A549 (cell line): ENCODE measurements around the gene SP100. TPM values are rescaled to one million over a fixed set of nuclear protein-coding genes. Genes with fewer than 3 reads are reported as not detected.

ENCODE experiments used
- ATAC-seq, 2 experiments: fragments of 200-7000 bp in 1 of 2; fragments of >200 bp in 1 of 2; cut with Nextera tagmentation in 1 of 2; cut with Tn5 transposase in 1 of 2; 3 replicates each; pipeline versions ENCODE4 v1.8.0 to v1.9.1; 2018 to 2020; ENCODE audit warnings: mild to moderate bottlenecking in 1 of 2, moderate library complexity in 1 of 2
- CTCF ChIA-PET: fragments of 300-600 bp; sonication (Branson Sonifier 250); formaldehyde crosslinking; extraction: SDS; loops from one replicate; lab custom pipeline; 2021; ENCODE audit warnings: antibody characterized with exemption, inconsistent platforms; lab: Yijun Ruan, JAX
- POLR2A ChIA-PET: fragments of 350-600 bp; formaldehyde crosslinking; extraction: SDS; loops from one replicate; lab custom pipeline; 2021; ENCODE audit warnings: antibody characterized with exemption, inconsistent platforms; lab: Yijun Ruan, JAX
- DNase-seq, 2 experiments: peaks; one replicate each; pipeline versions ENCODE4 v3.0.0 to v3.0.0-alpha.2; 2011 to 2016; ENCODE audit warnings: low read depth in 1 of 2, low spot score in 1 of 2
- FAIRE-seq: peaks from 2 replicates; lab custom pipeline; 2011; peaks lifted over from hg19 to GRCh38; lab: Jason Lieb, UNC
- H3K27ac ChIP-seq, 2 experiments: fragments of >200 bp; sonication (Bioruptor Twin); formaldehyde crosslinking; 3 replicates each; pipeline ENCODE4 v1.5.1; 2016 to 2017
- H3K4me1 ChIP-seq: fragments of >200 bp; sonication (Bioruptor Twin); formaldehyde crosslinking; 3 replicates; pipeline ENCODE4 v1.6.1; 2016
- H3K4me2 ChIP-seq: fragments of >200 bp; sonication (Bioruptor Twin); formaldehyde crosslinking; 3 replicates; pipeline ENCODE4 v1.6.1; 2016
- H3K4me3 ChIP-seq: fragments of >200 bp; sonication (Bioruptor Twin); formaldehyde crosslinking; 3 replicates; pipeline ENCODE4 v1.5.1; 2016
- H3K9me3 ChIP-seq: fragments of >200 bp; sonication (Bioruptor Twin); formaldehyde crosslinking; 3 replicates; pipeline ENCODE4 v1.6.1; 2016
- BHLHE40 ChIP-seq: IDR thresholded peaks from 2 replicates; pipeline ENCODE4 v1.6.1; 2012; ENCODE audit warnings: low read depth, low read length, inconsistent platforms
- CBX2 ChIP-seq: fragments of 200-600 bp; sonication (generic); IDR thresholded peaks from 2 replicates; pipeline ENCODE4 v1.6.1; 2016; ENCODE audit warnings: low read depth, mild to moderate bottlenecking, borderline replicate concordance
- CBX8 ChIP-seq: fragments of 200-600 bp; sonication (generic); IDR thresholded peaks from 2 replicates; pipeline ENCODE4 v1.6.1; 2016
- CEBPB ChIP-seq, 2 experiments: fragments of >200 bp in 1 of 2; sonication (Bioruptor Twin) in 1 of 2; formaldehyde crosslinking in 1 of 2; IDR thresholded peaks; 2 replicates each; pipeline ENCODE4 v1.6.1; 2012 to 2016
- CHD2 ChIP-seq: fragments of 150-350 bp; IDR thresholded peaks from 2 replicates; pipeline ENCODE4 v1.6.1; 2014; ENCODE audit warnings: low read length; ENCODE audit not compliant: partially characterized antibody
- CHD4 ChIP-seq: fragments of 200-600 bp; sonication (generic); IDR thresholded peaks from 2 replicates; pipeline ENCODE4 v1.6.1; 2016; ENCODE audit warnings: antibody characterized with exemption, mild to moderate bottlenecking, borderline replicate concordance
- EHMT2 ChIP-seq: fragments of 200-600 bp; sonication (generic); IDR thresholded peaks from 2 replicates; pipeline ENCODE4 v1.6.1; 2016; ENCODE audit warnings: antibody characterized with exemption, low read depth, mild to moderate bottlenecking, moderate library complexity
- ESRRA ChIP-seq: fragments of 150-350 bp; IDR thresholded peaks from 2 replicates; pipeline ENCODE4 v1.6.1; 2014; ENCODE audit warnings: mild to moderate bottlenecking, low read length, borderline replicate concordance
- FOSL2 ChIP-seq, 2 experiments: fragments of 450-650 bp in 1 of 2; fragments of >200 bp in 1 of 2; sonication (Bioruptor Twin) in 1 of 2; formaldehyde crosslinking; IDR thresholded peaks; 2 replicates each; pipeline versions ENCODE4 v1.5.0 to v1.6.1; 2016 to 2020; ENCODE audit warnings: mild to moderate bottlenecking in 1 of 2, moderate library complexity in 1 of 2
- GATA3 ChIP-seq: IDR thresholded peaks from 2 replicates; pipeline ENCODE4 v1.6.1; 2012; ENCODE audit warnings: borderline replicate concordance
- KDM5A ChIP-seq: fragments of 200-600 bp; sonication (generic); IDR thresholded peaks from 2 replicates; pipeline ENCODE4 v1.6.1; 2016; ENCODE audit warnings: antibody characterized with exemption, mild to moderate bottlenecking
- MAZ ChIP-seq: fragments of 150-350 bp; IDR thresholded peaks from 2 replicates; pipeline ENCODE4 v1.6.1; 2014; ENCODE audit warnings: antibody characterized with exemption, low read depth, low read length, borderline replicate concordance
- NR3C1 ChIP-seq: fragments of >200 bp; sonication (Bioruptor Twin); formaldehyde crosslinking; IDR thresholded peaks from 3 replicates; pipeline ENCODE4 v1.6.1; 2017
- POLR2AphosphoS2 ChIP-seq: conservative IDR thresholded peaks from 2 replicates; pipeline ENCODE4 v1.6.1; 2012; ENCODE audit warnings: low read length, improper control_type of control experiment, inconsistent platforms
- RNF2 ChIP-seq: fragments of 200-600 bp; sonication (generic); IDR thresholded peaks from 2 replicates; pipeline ENCODE4 v1.6.1; 2016; ENCODE audit warnings: low read depth, mild to moderate bottlenecking, antibody characterized with exemption, moderate library complexity, borderline replicate concordance
- SMC3 ChIP-seq: fragments of >200 bp; sonication (Bioruptor Twin); formaldehyde crosslinking; IDR thresholded peaks from 3 replicates; pipeline ENCODE4 v1.6.1; 2018; ENCODE audit warnings: inconsistent platforms
- TFCP2L1 ChIP-seq: fragments of 250-450 bp; sonication (Bioruptor Pico); IDR thresholded peaks from 2 replicates; pipeline ENCODE4 v1.5.0; 2021; ENCODE audit warnings: mild to moderate bottlenecking
- TP53 ChIP-seq: fragments of 250-450 bp; sonication (Bioruptor Pico); IDR thresholded peaks from 2 replicates; pipeline ENCODE4 v1.5.0; 2021; ENCODE audit warnings: mild to moderate bottlenecking, moderate library complexity
- ZC3H11A ChIP-seq: fragments of 450-650 bp; IDR thresholded peaks from 2 replicates; pipeline ENCODE4 v1.6.1; 2014; ENCODE audit warnings: antibody characterized with exemption, mild to moderate bottlenecking
- ZFP36 ChIP-seq: fragments of 450-650 bp; IDR thresholded peaks from 2 replicates; pipeline ENCODE4 v1.6.1; 2014; ENCODE audit warnings: borderline replicate concordance; ENCODE audit not compliant: partially characterized antibody
- ZNF302 ChIP-seq: fragments of 250-450 bp; sonication (Bioruptor Pico); IDR thresholded peaks from 2 replicates; pipeline ENCODE4 v1.9.0; 2021; ENCODE audit warnings: inconsistent platforms, mild to moderate bottlenecking, moderate library complexity
- ZSCAN20 ChIP-seq: fragments of 250-450 bp; sonication (Bioruptor Pico); IDR thresholded peaks from 2 replicates; pipeline ENCODE4 v1.8.0; 2022; ENCODE audit warnings: mild to moderate bottlenecking, moderate library complexity
- WGBS: methylation state at CpG from one replicate; pipeline ENCODE4 v1.1.6; 2017; ENCODE audit errors: missing lambda C conversion rate; 5-methylcytosine and 5-hydroxymethylcytosine counted together
- polyA plus RNA-seq, 4 experiments: library from polyadenylated mRNA; depleted of rRNA in 3 of 4; stranded (reverse); fragments of >200 nt; fragmentation: RNase III in 1 of 4; extraction: RNeasy Plus Mini Kit Qiagen cat#74134 plus additional on column Dnase treatment in 1 of 4; gene quantifications; 2 replicates in 3 of 4; 3 replicates in 1 of 4; pipeline ENCODE4 v1.2.3, GENCODE V29; 2011 to 2017
- TF ChIP-seq, protein P1 (sequence below): fragments of 450-650 bp; IDR thresholded peaks from 2 replicates; pipeline ENCODE4 v1.6.1; 2014; ENCODE audit warnings: antibody characterized with exemption
- TF ChIP-seq, protein P2 (sequence below): fragments of >200 bp; sonication (Bioruptor Twin); formaldehyde crosslinking; IDR thresholded peaks from 3 replicates; pipeline ENCODE4 v1.5.1; 2016
- TF ChIP-seq, protein P3 (sequence below): fragments of 200-600 bp; sonication (generic); IDR thresholded peaks from 2 replicates; pipeline ENCODE4 v1.6.1; 2016; ENCODE audit warnings: antibody characterized with exemption, mild to moderate bottlenecking, moderate library complexity
- TF ChIP-seq, protein P4 (sequence below): fragments of 150-350 bp; IDR thresholded peaks from 2 replicates; pipeline ENCODE4 v1.6.1; 2014; ENCODE audit warnings: low read depth, mild to moderate bottlenecking, low read length
- TF ChIP-seq, protein P5 (sequence below): fragments of 250-450 bp; sonication (Bioruptor Pico); IDR thresholded peaks from 2 replicates; pipeline ENCODE4 v1.5.0; 2020; ENCODE audit warnings: low read depth, mild to moderate bottlenecking, moderate library complexity

Gene SP100
- polyA plus RNA-seq, 2 of the 4 experiments (the other 2 are of a cell fraction) = 23.7 to 39.8 TPM

DNA sequence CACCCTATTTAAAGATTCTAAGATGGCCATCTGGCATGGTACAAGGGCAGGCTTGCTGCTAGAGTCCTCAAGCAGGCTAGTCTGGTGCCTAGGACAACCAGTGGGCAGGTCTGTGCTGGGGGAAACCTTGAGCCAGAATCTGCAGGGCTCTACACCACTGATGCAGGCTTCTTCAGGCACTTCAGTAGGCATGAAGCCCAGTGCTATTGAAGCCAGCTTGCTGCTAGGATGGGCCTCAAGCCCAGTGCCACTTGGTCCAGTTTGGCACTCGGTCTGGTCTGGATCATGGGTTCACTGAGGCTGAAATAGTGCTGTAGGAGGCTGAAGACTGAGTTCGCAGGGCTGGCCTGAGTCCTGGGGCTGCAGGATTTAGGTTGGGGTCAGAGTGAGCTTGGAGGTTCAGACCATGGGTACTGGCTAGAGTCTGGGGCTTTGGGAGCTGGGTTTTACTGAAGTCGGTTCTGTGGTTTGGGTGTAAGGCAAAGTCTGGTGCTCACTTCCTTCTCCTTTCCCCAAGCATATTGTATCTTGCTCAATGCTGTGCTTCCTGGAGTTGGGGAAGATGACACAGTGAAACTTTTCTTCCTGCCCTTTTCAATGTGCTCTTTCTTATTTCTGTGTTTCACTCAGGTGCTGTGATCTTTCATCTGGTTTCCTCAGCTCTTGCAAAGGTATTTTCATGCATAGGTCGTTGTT, 41.2 kb downstream of the SP100 start:
- POLR2A ChIA-PET = no interaction called here
- Histone ChIP-seq H3K4me2 (no peak overlapping the region), H3K4me1 (no peaks in the 10 kb centered on the region), H3K9me3 (no peaks in the 10 kb centered on the region), H3K27ac (no peak overlapping the region), H3K4me3 (no peak overlapping the region)
- DNase-seq = no peak
- WGBS = 64% methylated on average over 4 of the region's 4 CpGs
- no peak for ATAC-seq
- TF ChIP-seq NR3C1 = no peak
- TF ChIP-seq ZFP36 = no peak
- TF ChIP-seq ZNF302 (CRISPR knock-in tag) = no peak
- TF ChIP-seq POLR2AphosphoS2 = no peak
- TF ChIP-seq EHMT2 = no peak
- TF ChIP-seq, protein P1, sequence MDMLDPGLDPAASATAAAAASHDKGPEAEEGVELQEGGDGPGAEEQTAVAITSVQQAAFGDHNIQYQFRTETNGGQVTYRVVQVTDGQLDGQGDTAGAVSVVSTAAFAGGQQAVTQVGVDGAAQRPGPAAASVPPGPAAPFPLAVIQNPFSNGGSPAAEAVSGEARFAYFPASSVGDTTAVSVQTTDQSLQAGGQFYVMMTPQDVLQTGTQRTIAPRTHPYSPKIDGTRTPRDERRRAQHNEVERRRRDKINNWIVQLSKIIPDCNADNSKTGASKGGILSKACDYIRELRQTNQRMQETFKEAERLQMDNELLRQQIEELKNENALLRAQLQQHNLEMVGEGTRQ = no peak
- no peak for TF ChIP-seq CEBPB (IDR thresholded peaks at IDR 0.05)
- CTCF ChIA-PET = no interaction called here
- no peak for FAIRE-seq

DNA sequence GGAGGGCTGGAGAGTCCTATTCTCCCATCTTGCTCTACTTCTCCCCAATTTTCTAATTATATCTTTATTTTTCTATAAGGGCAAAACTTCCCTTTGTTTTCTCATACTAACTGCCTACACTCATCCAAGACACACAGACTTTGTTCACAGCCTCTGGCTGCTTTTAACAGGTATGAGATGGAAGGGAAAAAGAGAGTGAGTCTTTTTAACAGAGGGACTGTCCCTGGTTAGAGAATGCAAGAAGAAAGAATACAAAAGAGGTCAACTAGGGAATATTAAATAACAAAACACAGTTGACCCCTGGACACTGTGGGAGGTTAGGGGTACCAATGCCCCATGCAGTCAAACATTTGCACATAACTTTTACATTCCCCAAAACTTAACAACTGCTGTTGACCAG, 41.8 kb downstream of the SP100 start:
- CTCF ChIA-PET = no interaction called here
- ATAC-seq = no peak
- DNase-seq = no peak

DNA sequence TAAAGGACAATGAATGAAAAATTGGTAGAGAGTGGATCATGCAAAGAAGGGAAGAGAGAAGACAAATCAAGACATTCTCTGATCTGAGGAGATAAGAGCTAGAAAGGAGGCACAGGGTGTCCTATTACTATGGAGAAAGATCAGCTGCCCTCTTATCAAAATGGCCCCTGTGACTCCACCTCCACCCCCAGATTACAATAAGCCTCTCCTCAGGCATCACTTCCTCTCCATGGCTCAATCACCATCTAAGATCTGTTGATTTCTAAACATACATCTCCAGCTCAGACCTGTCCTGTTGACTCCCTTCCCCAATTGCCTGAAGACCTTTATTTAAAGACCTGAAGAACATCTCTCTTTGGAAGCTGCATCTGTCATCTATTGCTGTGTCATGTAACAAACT, 43.2 kb downstream of the SP100 start:
- Histone ChIP-seq H3K27ac (no peak overlapping the region), H3K4me3 (no peak overlapping the region), H3K4me2 (no peak overlapping the region), H3K9me3 (no peaks in the 10 kb centered on the region), H3K4me1 (no peaks in the 10 kb centered on the region)
- DNase-seq (no peak), FAIRE-seq (no peak), ATAC-seq (no peak)
- ChIA-PET CTCF (no interaction called here), POLR2A (no interaction called here)
- TF ChIP-seq, protein P2, sequence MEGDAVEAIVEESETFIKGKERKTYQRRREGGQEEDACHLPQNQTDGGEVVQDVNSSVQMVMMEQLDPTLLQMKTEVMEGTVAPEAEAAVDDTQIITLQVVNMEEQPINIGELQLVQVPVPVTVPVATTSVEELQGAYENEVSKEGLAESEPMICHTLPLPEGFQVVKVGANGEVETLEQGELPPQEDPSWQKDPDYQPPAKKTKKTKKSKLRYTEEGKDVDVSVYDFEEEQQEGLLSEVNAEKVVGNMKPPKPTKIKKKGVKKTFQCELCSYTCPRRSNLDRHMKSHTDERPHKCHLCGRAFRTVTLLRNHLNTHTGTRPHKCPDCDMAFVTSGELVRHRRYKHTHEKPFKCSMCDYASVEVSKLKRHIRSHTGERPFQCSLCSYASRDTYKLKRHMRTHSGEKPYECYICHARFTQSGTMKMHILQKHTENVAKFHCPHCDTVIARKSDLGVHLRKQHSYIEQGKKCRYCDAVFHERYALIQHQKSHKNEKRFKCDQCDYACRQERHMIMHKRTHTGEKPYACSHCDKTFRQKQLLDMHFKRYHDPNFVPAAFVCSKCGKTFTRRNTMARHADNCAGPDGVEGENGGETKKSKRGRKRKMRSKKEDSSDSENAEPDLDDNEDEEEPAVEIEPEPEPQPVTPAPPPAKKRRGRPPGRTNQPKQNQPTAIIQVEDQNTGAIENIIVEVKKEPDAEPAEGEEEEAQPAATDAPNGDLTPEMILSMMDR = no peak
- TF ChIP-seq TFCP2L1 (CRISPR knock-in tag) (no peak), TP53 (CRISPR knock-in tag) (no peak), CHD4 (no peak), SMC3 (no peak), EHMT2 (no peak), BHLHE40 (no peak), CBX8 (no peak), RNF2 (no peak), ZC3H11A (no peak), CHD2 (no peak)
- TF ChIP-seq, protein P3, sequence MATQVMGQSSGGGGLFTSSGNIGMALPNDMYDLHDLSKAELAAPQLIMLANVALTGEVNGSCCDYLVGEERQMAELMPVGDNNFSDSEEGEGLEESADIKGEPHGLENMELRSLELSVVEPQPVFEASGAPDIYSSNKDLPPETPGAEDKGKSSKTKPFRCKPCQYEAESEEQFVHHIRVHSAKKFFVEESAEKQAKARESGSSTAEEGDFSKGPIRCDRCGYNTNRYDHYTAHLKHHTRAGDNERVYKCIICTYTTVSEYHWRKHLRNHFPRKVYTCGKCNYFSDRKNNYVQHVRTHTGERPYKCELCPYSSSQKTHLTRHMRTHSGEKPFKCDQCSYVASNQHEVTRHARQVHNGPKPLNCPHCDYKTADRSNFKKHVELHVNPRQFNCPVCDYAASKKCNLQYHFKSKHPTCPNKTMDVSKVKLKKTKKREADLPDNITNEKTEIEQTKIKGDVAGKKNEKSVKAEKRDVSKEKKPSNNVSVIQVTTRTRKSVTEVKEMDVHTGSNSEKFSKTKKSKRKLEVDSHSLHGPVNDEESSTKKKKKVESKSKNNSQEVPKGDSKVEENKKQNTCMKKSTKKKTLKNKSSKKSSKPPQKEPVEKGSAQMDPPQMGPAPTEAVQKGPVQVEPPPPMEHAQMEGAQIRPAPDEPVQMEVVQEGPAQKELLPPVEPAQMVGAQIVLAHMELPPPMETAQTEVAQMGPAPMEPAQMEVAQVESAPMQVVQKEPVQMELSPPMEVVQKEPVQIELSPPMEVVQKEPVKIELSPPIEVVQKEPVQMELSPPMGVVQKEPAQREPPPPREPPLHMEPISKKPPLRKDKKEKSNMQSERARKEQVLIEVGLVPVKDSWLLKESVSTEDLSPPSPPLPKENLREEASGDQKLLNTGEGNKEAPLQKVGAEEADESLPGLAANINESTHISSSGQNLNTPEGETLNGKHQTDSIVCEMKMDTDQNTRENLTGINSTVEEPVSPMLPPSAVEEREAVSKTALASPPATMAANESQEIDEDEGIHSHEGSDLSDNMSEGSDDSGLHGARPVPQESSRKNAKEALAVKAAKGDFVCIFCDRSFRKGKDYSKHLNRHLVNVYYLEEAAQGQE = no peak
- TF ChIP-seq, protein P4, sequence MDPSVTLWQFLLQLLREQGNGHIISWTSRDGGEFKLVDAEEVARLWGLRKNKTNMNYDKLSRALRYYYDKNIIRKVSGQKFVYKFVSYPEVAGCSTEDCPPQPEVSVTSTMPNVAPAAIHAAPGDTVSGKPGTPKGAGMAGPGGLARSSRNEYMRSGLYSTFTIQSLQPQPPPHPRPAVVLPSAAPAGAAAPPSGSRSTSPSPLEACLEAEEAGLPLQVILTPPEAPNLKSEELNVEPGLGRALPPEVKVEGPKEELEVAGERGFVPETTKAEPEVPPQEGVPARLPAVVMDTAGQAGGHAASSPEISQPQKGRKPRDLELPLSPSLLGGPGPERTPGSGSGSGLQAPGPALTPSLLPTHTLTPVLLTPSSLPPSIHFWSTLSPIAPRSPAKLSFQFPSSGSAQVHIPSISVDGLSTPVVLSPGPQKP = no peak

More for the DNA sequence above, 41.8 kb downstream of the SP100 start:
- no peaks in the 10 kb centered on the region for H3K9me3 ChIP-seq
- POLR2A ChIA-PET = no interaction called here
- no peak overlapping the region for H3K4me2 ChIP-seq
- H3K4me3 ChIP-seq = no peak overlapping the region
- TF ChIP-seq, protein P1 = no peak
- TF ChIP-seq MAZ = no peak
- TF ChIP-seq ESRRA = no peak
- TF ChIP-seq ZSCAN20 (CRISPR knock-in tag) = no peak
- no peak for TF ChIP-seq KDM5A
- no peak for TF ChIP-seq POLR2AphosphoS2
- TF ChIP-seq, protein P5, sequence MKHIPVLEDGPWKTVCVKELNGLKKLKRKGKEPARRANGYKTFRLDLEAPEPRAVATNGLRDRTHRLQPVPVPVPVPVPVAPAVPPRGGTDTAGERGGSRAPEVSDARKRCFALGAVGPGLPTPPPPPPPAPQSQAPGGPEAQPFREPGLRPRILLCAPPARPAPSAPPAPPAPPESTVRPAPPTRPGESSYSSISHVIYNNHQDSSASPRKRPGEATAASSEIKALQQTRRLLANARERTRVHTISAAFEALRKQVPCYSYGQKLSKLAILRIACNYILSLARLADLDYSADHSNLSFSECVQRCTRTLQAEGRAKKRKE (CRISPR knock-in tag) = no peak
- TF ChIP-seq CBX2 = no peak
- no peak for TF ChIP-seq ZNF302 (CRISPR knock-in tag)
- no peak for TF ChIP-seq GATA3
- TF ChIP-seq FOSL2 (IDR thresholded peaks at IDR 0.05) = no peak
- TF ChIP-seq FOSL2 (CRISPR knock-in tag; IDR thresholded peaks at IDR 0.05) = no peak
- FAIRE-seq = no peak
- H3K4me1 ChIP-seq = no peaks in the 10 kb centered on the region
- H3K27ac ChIP-seq = no peak overlapping the region
